GM19397 (cell line): ENCODE measurements around the gene GPR157.

Source experiments
- ATAC-seq: cut with Tn5 transposase; IDR thresholded peaks from one replicate; pipeline ENCODE4 v1.9.1; 2021; ENCODE audit warnings: mild to moderate bottlenecking, moderate library complexity; ENCODE audit not compliant: unreplicated experiment

GPR157 gene

GRCh38 chr1:9065213-9065751 is 63.6 kb downstream of the GPR157 start:
- no peak for ATAC-seq

GRCh38 chr1:9062846-9063245 is 66.1 kb downstream of the GPR157 start:
- no peak for ATAC-seq

- no peak for ATAC-seq
These were observed 66.9 kb downstream of the GPR157 start for GRCh38 chr1:9062021-9062471.

GRCh38 chr1:9061252-9061960 is 67.5 kb downstream of the GPR157 start:
- ATAC-seq: no peak

- no peak for ATAC-seq
These were observed 68.8 kb downstream of the GPR157 start for GRCh38 chr1:9059891-9060744.

- no peak for ATAC-seq
These were observed 70.4 kb downstream of the GPR157 start for GRCh38 chr1:9058465-9058864.

- no peak for ATAC-seq
These were observed 71.1 kb downstream of the GPR157 start for GRCh38 chr1:9057851-9058250.

- no peak for ATAC-seq
These were observed 76.4 kb downstream of the GPR157 start for GRCh38 chr1:9052272-9053049.

GRCh38 chr1:9051379-9051778 is 77.5 kb downstream of the GPR157 start:
- no peak for ATAC-seq

- ATAC-seq: no peak
These were observed 78.1 kb downstream of the GPR157 start for GRCh38 chr1:9050803-9051202.
